ENCODE results near the gene GMDS. TPM values are rescaled to one million over a fixed set of nuclear protein-coding genes. Genes with fewer than 3 reads are reported as not detected.

Gene GMDS
- total RNA-seq, 2 experiments from 2014 or later = 13.9 to 16.4 TPM

DNA sequence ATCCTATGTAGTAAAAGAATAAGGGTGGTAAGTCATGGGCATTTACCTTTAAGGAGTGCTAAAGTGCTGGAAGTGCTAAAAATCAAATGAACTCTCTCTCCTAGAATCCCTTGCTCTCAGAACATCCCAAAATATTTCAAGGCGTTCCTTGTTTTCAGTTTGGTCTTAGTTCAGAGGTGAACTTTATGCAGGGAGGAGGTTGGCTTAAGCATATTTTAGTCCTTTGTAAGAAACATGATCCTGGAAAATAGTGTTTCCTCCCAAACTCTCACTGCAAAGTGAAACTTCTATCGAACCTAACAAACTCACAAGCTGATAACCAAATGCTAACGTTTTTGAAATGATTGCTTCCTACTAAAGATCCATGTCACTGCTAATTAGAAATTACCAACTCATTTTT, 404.3 kb downstream of the GMDS start:
- CTCF ChIA-PET = no interaction called here
- Mint-ChIP-seq H3K4me3 (no peak overlapping the region), H3K27me3 (no peaks in the 10 kb centered on the region), H3K9me3 (no peaks in the 10 kb centered on the region), H3K27ac (no peak overlapping the region), H3K36me3 (ENCODE audit: low read depth) (no peaks in the 10 kb centered on the region), H3K4me1 (ENCODE audit: low read depth) (no peaks in the 10 kb centered on the region)
- Histone ChIP-seq H3K4me3 (ENCODE audit: low read length) (no peak overlapping the region), H3K9me3 (ENCODE audit: control insufficient read depth in 1 of 2, insufficient read depth in 1 of 2, low read length in 2 of 2) (no peaks in the 10 kb centered on the region), H3K4me1 (ENCODE audit: insufficient read depth, low read length) (no peaks in the 10 kb centered on the region), H3K36me3 (ENCODE audit: insufficient read depth, low read length) (no peaks in the 10 kb centered on the region), H3K27ac (ENCODE audit: low read depth in 1 of 2, low read length in 2 of 2) (no peak overlapping the region), H3K27me3 (ENCODE audit: control insufficient read depth in 1 of 2, insufficient read depth in 2 of 2, low read length in 2 of 2) (no peaks in the 10 kb centered on the region)
- POLR2A ChIA-PET = no interaction called here
- ATAC-seq (ENCODE audit: poor library complexity) = no peak
- TF ChIP-seq, protein P1, sequence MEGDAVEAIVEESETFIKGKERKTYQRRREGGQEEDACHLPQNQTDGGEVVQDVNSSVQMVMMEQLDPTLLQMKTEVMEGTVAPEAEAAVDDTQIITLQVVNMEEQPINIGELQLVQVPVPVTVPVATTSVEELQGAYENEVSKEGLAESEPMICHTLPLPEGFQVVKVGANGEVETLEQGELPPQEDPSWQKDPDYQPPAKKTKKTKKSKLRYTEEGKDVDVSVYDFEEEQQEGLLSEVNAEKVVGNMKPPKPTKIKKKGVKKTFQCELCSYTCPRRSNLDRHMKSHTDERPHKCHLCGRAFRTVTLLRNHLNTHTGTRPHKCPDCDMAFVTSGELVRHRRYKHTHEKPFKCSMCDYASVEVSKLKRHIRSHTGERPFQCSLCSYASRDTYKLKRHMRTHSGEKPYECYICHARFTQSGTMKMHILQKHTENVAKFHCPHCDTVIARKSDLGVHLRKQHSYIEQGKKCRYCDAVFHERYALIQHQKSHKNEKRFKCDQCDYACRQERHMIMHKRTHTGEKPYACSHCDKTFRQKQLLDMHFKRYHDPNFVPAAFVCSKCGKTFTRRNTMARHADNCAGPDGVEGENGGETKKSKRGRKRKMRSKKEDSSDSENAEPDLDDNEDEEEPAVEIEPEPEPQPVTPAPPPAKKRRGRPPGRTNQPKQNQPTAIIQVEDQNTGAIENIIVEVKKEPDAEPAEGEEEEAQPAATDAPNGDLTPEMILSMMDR (IDR thresholded peaks at IDR 0.05) = no peak
- intact Hi-C loops (cut with DNase I, micrococcal nuclease) = no loop called here
- DNase-seq = no peak

DNA sequence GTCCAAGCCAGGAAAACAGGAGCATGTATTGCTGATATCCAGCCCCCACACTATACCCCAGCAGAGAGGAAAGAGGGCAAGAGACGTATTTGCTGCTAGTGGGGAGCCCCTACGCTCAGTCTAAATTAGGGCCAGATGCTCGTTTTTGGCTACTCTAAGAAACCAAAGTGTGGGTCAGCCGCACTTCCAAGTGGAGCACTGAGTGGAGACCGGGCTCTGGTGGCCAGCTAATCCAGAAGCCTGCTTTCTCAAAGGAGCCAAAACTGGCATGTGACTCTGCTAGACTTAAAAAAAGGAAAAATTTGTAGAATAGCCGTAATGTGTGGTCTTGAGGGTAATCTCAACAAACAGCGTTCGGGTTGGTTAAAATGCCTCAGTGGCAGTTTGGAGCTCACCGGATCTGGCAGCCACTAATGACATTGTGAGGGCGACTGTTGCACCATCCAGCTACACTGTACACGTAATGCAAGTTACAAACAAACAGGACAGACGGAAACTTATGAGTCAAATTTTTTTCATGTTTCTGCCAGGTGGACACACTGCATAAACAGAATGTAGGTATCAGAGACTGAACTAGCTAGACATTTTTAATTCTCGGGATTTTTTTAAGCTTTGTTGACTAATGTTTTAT, 404.8 kb downstream of the GMDS start:
- Mint-ChIP-seq H3K4me3 (no peak overlapping the region), H3K27me3 (no peaks in the 10 kb centered on the region), H3K27ac (no peak overlapping the region), H3K9me3 (no peaks in the 10 kb centered on the region), H3K4me1 (ENCODE audit: low read depth) (no peaks in the 10 kb centered on the region), H3K36me3 (ENCODE audit: low read depth) (no peaks in the 10 kb centered on the region)
- H3K27me3 ChIP-seq (ENCODE audit: control insufficient read depth in 1 of 2, insufficient read depth in 2 of 2, low read length in 2 of 2) = no peaks in the 10 kb centered on the region
- H3K27ac ChIP-seq (ENCODE audit: low read depth in 1 of 2, low read length in 2 of 2) = no peak overlapping the region
- H3K9me3 ChIP-seq (ENCODE audit: control insufficient read depth in 1 of 2, insufficient read depth in 1 of 2, low read length in 2 of 2) = no peaks in the 10 kb centered on the region
- no peaks in the 10 kb centered on the region for H3K4me1 ChIP-seq (ENCODE audit: insufficient read depth, low read length)
- TF ChIP-seq, protein P1 (IDR thresholded peaks at IDR 0.05) = no peak
- H3K4me3 ChIP-seq (ENCODE audit: low read length) = no peak overlapping the region
- ATAC-seq (ENCODE audit: poor library complexity) (no peak), DNase-seq (no peak)
- CTCF ChIA-PET = no interaction called here
- POLR2A ChIA-PET = no interaction called here
- intact Hi-C loops (cut with DNase I, micrococcal nuclease) = no loop called here
- H3K36me3 ChIP-seq (ENCODE audit: insufficient read depth, low read length) = no peaks in the 10 kb centered on the region

DNA sequence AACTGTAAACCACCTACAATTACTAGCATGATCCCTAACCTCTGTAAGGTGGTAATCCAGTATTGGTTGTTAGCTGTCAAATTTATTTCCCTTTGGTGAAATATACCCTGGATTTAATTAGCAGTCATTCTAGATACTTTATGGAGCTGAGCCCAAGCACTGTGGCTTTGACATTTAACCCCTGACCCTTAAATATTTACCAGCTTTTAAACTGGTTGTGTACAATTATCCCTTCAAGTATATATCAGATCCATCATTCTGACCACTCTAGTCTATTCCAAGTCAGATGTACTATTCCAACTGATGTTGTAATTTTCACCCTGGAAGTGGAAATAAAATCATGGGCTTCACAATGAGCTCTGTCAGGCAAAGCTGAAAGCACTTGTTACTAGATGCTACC, 406.0 kb downstream of the GMDS start:
- Mint-ChIP-seq H3K9me3 (no peaks in the 10 kb centered on the region), H3K27ac (no peak overlapping the region), H3K36me3 (ENCODE audit: low read depth) (no peaks in the 10 kb centered on the region), H3K27me3 (no peaks in the 10 kb centered on the region), H3K4me1 (ENCODE audit: low read depth) (no peaks in the 10 kb centered on the region), H3K4me3 (no peak overlapping the region)
- Histone ChIP-seq H3K27ac (ENCODE audit: low read depth in 1 of 2, low read length in 2 of 2) (no peak overlapping the region), H3K4me1 (ENCODE audit: insufficient read depth, low read length) (no peaks in the 10 kb centered on the region), H3K4me3 (ENCODE audit: low read length) (no peak overlapping the region), H3K36me3 (ENCODE audit: insufficient read depth, low read length) (no peaks in the 10 kb centered on the region), H3K27me3 (ENCODE audit: control insufficient read depth in 1 of 2, insufficient read depth in 2 of 2, low read length in 2 of 2) (no peaks in the 10 kb centered on the region), H3K9me3 (ENCODE audit: control insufficient read depth in 1 of 2, insufficient read depth in 1 of 2, low read length in 2 of 2) (no peaks in the 10 kb centered on the region)
- TF ChIP-seq, protein P1 (IDR thresholded peaks at IDR 0.05) = no peak
- ChIA-PET CTCF (no interaction called here), POLR2A (no interaction called here)
- DNase-seq = no peak
- intact Hi-C loops (cut with DNase I, micrococcal nuclease) = no loop called here
- ATAC-seq (ENCODE audit: poor library complexity) = no peak

Measured in CD4-positive, alpha-beta T cell (primary cell).